ENCODE data around the gene TRMU. TPM values are rescaled to one million over a fixed set of nuclear protein-coding genes. Genes with fewer than 3 reads are reported as not detected.
"Not testable (repeated sequence)": the region's sequence is repeated elsewhere in the genome, so short reads cannot be mapped to it uniquely, and the experiment has no call there.

Gene TRMU
- total RNA-seq, 1 donor, result 31.1 TPM

GRCh38 chr22:46391486-46392136 lies 56.1 kb downstream of the TRMU start:
- DNase-seq (ENCODE audit: low read depth), result no peak
- no peak overlapping the region for H3K4me3 ChIP-seq (ENCODE audit: low read depth, low read length)
- no peak for TF ChIP-seq CTCF (IDR thresholded peaks at IDR 0.05; ENCODE audit: insufficient read depth, low read depth, low read length)

- H3K4me3 ChIP-seq (ENCODE audit: low read depth, low read length), result no peak overlapping the region
- no peak for TF ChIP-seq CTCF (IDR thresholded peaks at IDR 0.05; ENCODE audit: insufficient read depth, low read depth, low read length)
- DNase-seq (ENCODE audit: low read depth), result no peak
These were observed 56.8 kb downstream of the TRMU start for GRCh38 chr22:46392137-46392844.

GRCh38 chr22:46393873-46394272 lies 58.4 kb downstream of the TRMU start:
- no peak overlapping the region for H3K4me3 ChIP-seq (ENCODE audit: low read depth, low read length)
- DNase-seq (ENCODE audit: low read depth), result no peak
- no peak for TF ChIP-seq CTCF (IDR thresholded peaks at IDR 0.05; ENCODE audit: insufficient read depth, low read depth, low read length)

- H3K4me3 ChIP-seq (ENCODE audit: low read depth, low read length), result no peak overlapping the region
- no peak for TF ChIP-seq CTCF (IDR thresholded peaks at IDR 0.05; ENCODE audit: insufficient read depth, low read depth, low read length)
- DNase-seq (ENCODE audit: low read depth), result no peak
These were observed 59.1 kb downstream of the TRMU start for GRCh38 chr22:46394622-46395021.

GRCh38 chr22:46395145-46395544 lies 59.6 kb downstream of the TRMU start:
- TF ChIP-seq CTCF (IDR thresholded peaks at IDR 0.05; ENCODE audit: insufficient read depth, low read depth, low read length), result no peak
- H3K4me3 ChIP-seq (ENCODE audit: low read depth, low read length), result no peak overlapping the region
- no peak for DNase-seq (ENCODE audit: low read depth)

- not testable (repeated sequence) for H3K4me3 ChIP-seq (ENCODE audit: low read depth, low read length); DNase-seq (ENCODE audit: low read depth)
These were observed 61.5 kb downstream of the TRMU start for GRCh38 chr22:46397049-46397448.

- no peak overlapping the region for H3K4me3 ChIP-seq (ENCODE audit: low read depth, low read length)
- no peak for DNase-seq (ENCODE audit: low read depth)
- TF ChIP-seq CTCF (IDR thresholded peaks at IDR 0.05; ENCODE audit: insufficient read depth, low read depth, low read length), result no peak
These were observed 62.0 kb downstream of the TRMU start for GRCh38 chr22:46397514-46397913.
